ENCODE measurements around the gene TSC1.

GRCh38 chr9:132869266-132869665, 75.2 kb downstream of the TSC1 start:
- no peak for TF ChIP-seq POLR2AphosphoS5 (IDR thresholded peaks at IDR 0.05)
- TF ChIP-seq EP300 (IDR thresholded peaks at IDR 0.05): no peak
- no peak for TF ChIP-seq POLR2A (IDR thresholded peaks at IDR 0.05)

Data from suprapubic skin (tissue), 4 donors.